GM23338 (cell line): ENCODE data around the gene IL17C. TPM values are rescaled to one million over a fixed set of nuclear protein-coding genes. Genes with fewer than 3 reads are reported as not detected.
A peak's percentile ranks its signal among the peaks of the same experiment; 100 is the strongest.

Experiments
- ATAC-seq: fragments of 200-7000 bp; cut with Tn5 transposase; 3 replicates; pipeline ENCODE4 v1.9.1; 2020
- DNase-seq: peaks from one replicate; pipeline ENCODE4 v3.0.0-alpha.2; 2015; ENCODE audit warnings: low spot score
- H2AFZ ChIP-seq: fragments of 200-600 bp; sonication (generic); 2 replicates; pipeline ENCODE4 v1.8.0; 2016; ENCODE audit warnings: antibody characterized with exemption, mild to moderate bottlenecking, moderate library complexity
- H3F3A ChIP-seq: fragments of 200-600 bp; sonication (generic); replicated peaks from 2 replicates; pipeline ENCODE4 v1.8.0; 2017; ENCODE audit warnings: antibody characterized with exemption, mixed run types, low read depth
- H3K27ac ChIP-seq: fragments of 200-600 bp; sonication (generic); 2 replicates; pipeline ENCODE4 v1.6.1; 2016; ENCODE audit warnings: low read depth
- H3K27me3 ChIP-seq: fragments of 200-600 bp; sonication (generic); 2 replicates; pipeline ENCODE4 v1.8.0; 2016; ENCODE audit warnings: mild to moderate bottlenecking, mixed run types, moderate library complexity; ENCODE audit not compliant: insufficient read depth
- H3K36me3 ChIP-seq: fragments of 200-600 bp; sonication (generic); 2 replicates; pipeline ENCODE4 v1.8.0; 2016; ENCODE audit warnings: mild to moderate bottlenecking; ENCODE audit not compliant: insufficient read depth
- H3K4me1 ChIP-seq: fragments of 200-600 bp; sonication (generic); 2 replicates; pipeline ENCODE4 v1.8.0; 2016; ENCODE audit warnings: mild to moderate bottlenecking, moderate library complexity; ENCODE audit not compliant: insufficient read depth
- H3K4me2 ChIP-seq: fragments of 200-600 bp; sonication (generic); 2 replicates; pipeline ENCODE4 v1.7.1; 2017; ENCODE audit warnings: mixed run types
- H3K4me3 ChIP-seq: fragments of 200-600 bp; sonication (generic); 2 replicates; pipeline ENCODE4 v1.6.1; 2016; ENCODE audit warnings: mixed run types
- H3K79me2 ChIP-seq: fragments of 200-600 bp; sonication (generic); replicated peaks from 2 replicates; pipeline ENCODE4 v1.8.0; 2017; ENCODE audit warnings: mild to moderate bottlenecking; ENCODE audit not compliant: insufficient read depth
- H3K9me2 ChIP-seq: fragments of 200-600 bp; sonication (generic); 2 replicates; pipeline ENCODE4 v1.8.0; 2017; ENCODE audit not compliant: insufficient read depth
- H4K20me1 ChIP-seq: fragments of 200-600 bp; sonication (generic); replicated peaks from 2 replicates; pipeline ENCODE4 v1.8.0; 2017; ENCODE audit warnings: mild to moderate bottlenecking; ENCODE audit not compliant: insufficient read depth
- H3K27ac Mint-ChIP-seq: 2 replicates; pipeline ENCODE4 v1.8.0; 2020; ENCODE audit warnings: inconsistent platforms, mild to moderate bottlenecking, moderate library complexity, mixed read lengths
- H3K27me3 Mint-ChIP-seq: 3 replicates; pipeline ENCODE4 v1.8.0; 2022; ENCODE audit warnings: low read depth, mild to moderate bottlenecking, moderate library complexity, mixed read lengths, inconsistent platforms; ENCODE audit not compliant: insufficient read depth, poor library complexity
- H3K36me3 Mint-ChIP-seq: 3 replicates; pipeline ENCODE4 v1.8.0; 2021; ENCODE audit warnings: low read depth, mild to moderate bottlenecking, inconsistent platforms, moderate library complexity, mixed read lengths
- H3K4me1 Mint-ChIP-seq: 3 replicates; pipeline ENCODE4 v1.8.0; 2020; ENCODE audit warnings: mild to moderate bottlenecking, inconsistent platforms, mixed read lengths
- H3K4me3 Mint-ChIP-seq: 3 replicates; pipeline ENCODE4 v1.8.0; 2021; ENCODE audit warnings: moderate library complexity, mild to moderate bottlenecking, inconsistent platforms, mixed read lengths
- H3K9me3 Mint-ChIP-seq: 3 replicates; pipeline ENCODE4 v1.8.0; 2020; ENCODE audit warnings: moderate library complexity, mild to moderate bottlenecking, inconsistent platforms, mixed read lengths
- CREB1 ChIP-seq: fragments of 250-450 bp; sonication (Bioruptor Pico); IDR thresholded peaks from 2 replicates; pipeline ENCODE4 v1.5.0; 2020; ENCODE audit warnings: low read depth, mild to moderate bottlenecking, moderate library complexity
- CTCF ChIP-seq, 2 experiments: fragments of 200-600 bp in 1 of 2; sonication (generic) in 1 of 2; conservative IDR thresholded peaks; 2 replicates each; pipeline versions ENCODE4 v1.5.1 to v1.6.1; 2016 to 2017; ENCODE audit warnings: antibody characterized with exemption in 2 of 2, low read depth in 2 of 2, mild to moderate bottlenecking in 2 of 2, moderate library complexity in 1 of 2
- ETS1 ChIP-seq: IDR thresholded peaks from 2 replicates; pipeline ENCODE4 v1.6.1; 2016; ENCODE audit warnings: antibody characterized with exemption
- EZH2 ChIP-seq: fragments of 200-600 bp; sonication (generic); IDR thresholded peaks from one replicate; pipeline ENCODE4 v1.8.0; 2017; ENCODE audit warnings: antibody characterized with exemption, mild to moderate bottlenecking, low read depth; ENCODE audit not compliant: unreplicated experiment
- EZH2phosphoT487 ChIP-seq: fragments of 200-600 bp; sonication (generic); IDR thresholded peaks from one replicate; pipeline ENCODE4 v1.8.1; 2018; ENCODE audit warnings: antibody characterized with exemption; ENCODE audit not compliant: unreplicated experiment
- JUNB ChIP-seq: IDR thresholded peaks from one replicate; pipeline ENCODE4 v1.6.1; 2016; ENCODE audit warnings: antibody characterized with exemption; ENCODE audit not compliant: unreplicated experiment
- NANOG ChIP-seq: IDR thresholded peaks from 2 replicates; pipeline ENCODE4 v1.6.1; 2016; ENCODE audit warnings: antibody characterized with exemption, borderline replicate concordance
- POLR2AphosphoS5 ChIP-seq: IDR thresholded peaks from 2 replicates; pipeline ENCODE4 v1.6.1; 2016; ENCODE audit warnings: antibody characterized with exemption, low read depth
- REST ChIP-seq: IDR thresholded peaks from one replicate; pipeline ENCODE4 v1.6.1; 2018; ENCODE audit warnings: antibody characterized with exemption; ENCODE audit not compliant: unreplicated experiment
- STAT1 ChIP-seq: IDR thresholded peaks from one replicate; pipeline ENCODE4 v1.6.1; 2016; ENCODE audit warnings: antibody characterized with exemption; ENCODE audit not compliant: unreplicated experiment
- ZNF114 ChIP-seq: fragments of 250-450 bp; sonication (Bioruptor Pico); IDR thresholded peaks from 2 replicates; pipeline ENCODE4 v1.5.0; 2020; ENCODE audit warnings: mild to moderate bottlenecking, moderate library complexity
- ZNF331 ChIP-seq: fragments of 250-450 bp; sonication (Bioruptor Pico); IDR thresholded peaks from 2 replicates; pipeline ENCODE4 v1.5.0; 2020; ENCODE audit warnings: low read depth, mild to moderate bottlenecking, moderate library complexity
- ZNF462 ChIP-seq: fragments of 250-450 bp; sonication (Bioruptor Pico); IDR thresholded peaks from 2 replicates; pipeline ENCODE4 v1.5.0; 2020; ENCODE audit warnings: mild to moderate bottlenecking, moderate library complexity
- polyA plus RNA-seq: library from polyadenylated mRNA; unstranded; fragments of >200 nt; fragmentation: Nextera tagmentation; extraction: Ambion mirVana; gene quantifications from 2 replicates; pipeline ENCODE4 v1.2.1, GENCODE V29; 2016
- total RNA-seq: library from RNA; depleted of rRNA; stranded (reverse); fragments of >200 nt; shearing (Covaris generic); gene quantifications from 2 replicates; pipeline ENCODE4 v1.2.3, GENCODE V29; 2014

The IL17C gene
- total and polyA plus RNA-seq, 2 experiments from 2014 or later, result 2.7 to 3.9 TPM

GRCh38 chr16:88632587-88632930 lies 5.8 kb upstream of the IL17C start:
- Histone ChIP-seq H3K36me3 (peaks cover 13% of the 10 kb centered on the region; the same call in 1 of the 2 replicates), H3K27ac (no peak overlapping the region), H3K9me2 (no peaks in the 10 kb centered on the region), H3K4me3 (no peak overlapping the region), H3K4me1 (peaks cover 10% of the 10 kb centered on the region), H2AFZ (no peak overlapping the region), H3K4me2 (no peak overlapping the region), H4K20me1 (no peaks in the 10 kb centered on the region), H3K27me3 (no peaks in the 10 kb centered on the region; the same call in 1 of the 2 replicates), H3F3A (0 out of 2 replicates have a peak, but pooled peaks cover 14% of the 10 kb centered on the region), H3K79me2 (no peaks in the 10 kb centered on the region)
- TF ChIP-seq CTCF (conservative IDR thresholded peaks at IDR 0.05; ENCODE audit: low read depth in 2 of 2) (no peak), ZNF114 (no peak), ETS1 (no peak), POLR2AphosphoS5 (no peak), JUNB (no peak), ZNF462 (no peak), STAT1 (no peak), REST (no peak), EZH2phosphoT487 (no peak), ZNF331 (CRISPR knock-in tag) (no peak), NANOG (no peak), EZH2 (no peak), CREB1 (no peak)
- Mint-ChIP-seq H3K4me3 (no peak overlapping the region), H3K27me3 (peaks cover 17% of the 10 kb centered on the region), H3K9me3 (no peaks in the 10 kb centered on the region), H3K27ac (0 out of 2 replicates have a peak overlapping the region, but pooled peaks have one; percentile 56), H3K4me1 (peaks cover 33% of the 10 kb centered on the region), H3K36me3 (peaks cover 35% of the 10 kb centered on the region)
- no peak for ATAC-seq
- DNase-seq, result no peak
